IMR-90 (cell line): Measurements from ENCODE around the gene STARD4. TPM values are rescaled to one million over a fixed set of nuclear protein-coding genes. Genes with fewer than 3 reads are reported as not detected.

Source experiments
- ATAC-seq: fragments of 200-7000 bp; cut with Tn5 transposase; 2 replicates; pipeline ENCODE4 v1.9.1; 2020; ENCODE audit warnings: low read depth, mild to moderate bottlenecking, moderate library complexity
- BruUV-seq: library from RNA; stranded (reverse); fragments of 400-500 nt; replicated peaks from 2 replicates; lab custom pipeline; 2021; lab: Mats Ljungman, UMichigan
- CTCF ChIA-PET: fragments of 300-600 bp; formaldehyde crosslinking; extraction: SDS; loops from one replicate; lab custom pipeline; 2021; ENCODE audit warnings: antibody characterized with exemption; lab: Yijun Ruan, JAX
- POLR2A ChIA-PET: fragments of 300-600 bp; sonication (Branson Sonifier 250); formaldehyde crosslinking; loops from one replicate; lab custom pipeline; 2022; ENCODE audit warnings: antibody characterized with exemption; ENCODE audit not compliant: unreplicated experiment; lab: Charles Lee
- DNase-seq: peaks from one replicate; pipeline ENCODE4 v3.0.0; 2013
- H2AFZ ChIP-seq: replicated peaks from 2 replicates; pipeline ENCODE3; 2013; ENCODE audit warnings: low read length, mild to moderate bottlenecking; ENCODE audit not compliant: poor library complexity
- H2AK5ac ChIP-seq: 2 replicates; pipeline ENCODE4 v1.6.1; 2013; ENCODE audit warnings: low read depth, low read length, inconsistent platforms
- H2AK9ac ChIP-seq: replicated peaks from 2 replicates; pipeline ENCODE3; 2013; ENCODE audit warnings: mild to moderate bottlenecking, low read depth, low read length, moderate library complexity; ENCODE audit not compliant: poor library complexity
- H2BK120ac ChIP-seq: 2 replicates; pipeline ENCODE4 v1.6.1; 2013; ENCODE audit warnings: low read depth, low read length, inconsistent platforms
- H2BK15ac ChIP-seq: 3 replicates; pipeline ENCODE4 v1.6.1; 2013; ENCODE audit warnings: low read depth, low read length, inconsistent platforms
- H2BK20ac ChIP-seq: 2 replicates; pipeline ENCODE4 v1.6.1; 2013; ENCODE audit warnings: low read depth, mild to moderate bottlenecking, inconsistent platforms, low read length, moderate library complexity
- H2BK5ac ChIP-seq: 2 replicates; pipeline ENCODE4 v1.6.1; 2013; ENCODE audit warnings: mild to moderate bottlenecking, low read depth, low read length, inconsistent platforms; ENCODE audit not compliant: poor library complexity, severe bottlenecking
- H3K14ac ChIP-seq: replicated peaks from 2 replicates; pipeline ENCODE4 v1.6.1; 2013; ENCODE audit warnings: low read depth, low read length, inconsistent platforms
- H3K18ac ChIP-seq: 2 replicates; pipeline ENCODE4 v1.6.1; 2013; ENCODE audit warnings: low read depth, low read length, control low read depth
- H3K23ac ChIP-seq: 2 replicates; pipeline ENCODE4 v1.6.1; 2013; ENCODE audit warnings: low read depth, low read length, inconsistent platforms
- H3K27ac ChIP-seq: 2 replicates; pipeline ENCODE4 v1.5.1; 2013; ENCODE audit warnings: mild to moderate bottlenecking, control low read depth, low read length; ENCODE audit not compliant: insufficient read depth
- H3K27me3 ChIP-seq: 2 replicates; pipeline ENCODE4 v1.6.1; 2013; ENCODE audit warnings: low read length; ENCODE audit not compliant: control insufficient read depth, insufficient read depth
- H3K36me3 ChIP-seq: 2 replicates; pipeline ENCODE4 v1.6.1; 2013; ENCODE audit warnings: low read length, mixed read lengths; ENCODE audit not compliant: control insufficient read depth, insufficient read depth
- H3K4ac ChIP-seq: 2 replicates; pipeline ENCODE4 v1.6.1; 2013; ENCODE audit warnings: low read depth, low read length, inconsistent platforms
- H3K4me1 ChIP-seq: 2 replicates; pipeline ENCODE4 v1.6.1; 2013; ENCODE audit warnings: low read length, mixed read lengths; ENCODE audit not compliant: control insufficient read depth, insufficient read depth
- H3K4me2 ChIP-seq: 2 replicates; pipeline ENCODE4 v1.6.1; 2013; ENCODE audit warnings: low read depth, mild to moderate bottlenecking, control low read depth, low read length, moderate library complexity
- H3K4me3 ChIP-seq: 2 replicates; pipeline ENCODE4 v1.5.1; 2013; ENCODE audit warnings: low read depth, mild to moderate bottlenecking, control low read depth, low read length, moderate library complexity; ENCODE audit not compliant: insufficient read depth
- H3K56ac ChIP-seq: 2 replicates; pipeline ENCODE4 v1.6.1; 2013; ENCODE audit warnings: low read length, inconsistent platforms; ENCODE audit not compliant: insufficient read depth; ENCODE audit errors: extremely low read depth
- H3K79me1 ChIP-seq, 2 experiments: 2 replicates each; pipeline ENCODE4 v1.6.1; 2013; ENCODE audit warnings: low read length in 2 of 2, inconsistent platforms in 1 of 2, low read depth in 1 of 2
- H3K9ac ChIP-seq: 2 replicates; pipeline ENCODE4 v1.6.1; 2013; ENCODE audit warnings: low read depth, low read length, control low read depth
- H3K9me1 ChIP-seq: 2 replicates; pipeline ENCODE4 v1.6.1; 2013; ENCODE audit warnings: low read length, inconsistent platforms; ENCODE audit not compliant: insufficient read depth
- H3K9me3 ChIP-seq: 2 replicates; pipeline ENCODE4 v1.6.1; 2013; ENCODE audit warnings: low read length; ENCODE audit not compliant: control insufficient read depth, insufficient read depth
- H4K20me1 ChIP-seq: 2 replicates; pipeline ENCODE4 v1.6.1; 2013; ENCODE audit warnings: low read length, inconsistent platforms; ENCODE audit not compliant: insufficient read depth
- H4K5ac ChIP-seq: 2 replicates; pipeline ENCODE4 v1.6.1; 2013; ENCODE audit warnings: mild to moderate bottlenecking, low read depth, low read length, control low read depth
- H4K8ac ChIP-seq, 2 experiments: 2 replicates each; pipeline ENCODE4 v1.6.1; 2013; ENCODE audit warnings: low read depth in 2 of 2, low read length in 2 of 2, control low read depth in 1 of 2, inconsistent platforms in 1 of 2
- H4K91ac ChIP-seq: 2 replicates; pipeline ENCODE4 v1.6.1; 2013; ENCODE audit warnings: low read depth, low read length, inconsistent platforms; ENCODE audit not compliant: insufficient read depth
- BHLHE40 ChIP-seq: fragments of 150-350 bp; IDR thresholded peaks from 2 replicates; pipeline ENCODE4 v1.6.1; 2016; ENCODE audit warnings: mild to moderate bottlenecking, low read depth, low read length
- CEBPB ChIP-seq: IDR thresholded peaks from 2 replicates; pipeline ENCODE4 v1.6.1; 2012; ENCODE audit warnings: low read depth, low read length, improper control_type of control experiment
- CHD1 ChIP-seq: IDR thresholded peaks from 2 replicates; pipeline ENCODE4 v1.6.1; 2012; ENCODE audit warnings: low read depth, low read length, improper control_type of control experiment
- MAFK ChIP-seq: IDR thresholded peaks from 2 replicates; pipeline ENCODE4 v1.6.1; 2012; ENCODE audit warnings: low read depth, low read length, improper control_type of control experiment
- MAZ ChIP-seq: IDR thresholded peaks from 2 replicates; pipeline ENCODE4 v1.6.1; 2012; ENCODE audit warnings: low read depth, mild to moderate bottlenecking, low read length, improper control_type of control experiment, moderate library complexity, borderline replicate concordance
- MXI1 ChIP-seq: IDR thresholded peaks from 2 replicates; pipeline ENCODE4 v1.6.1; 2012; ENCODE audit warnings: low read depth, mild to moderate bottlenecking, low read length, moderate library complexity, borderline replicate concordance
- NFE2L2 ChIP-seq: fragments of 150-350 bp; IDR thresholded peaks from 2 replicates; pipeline ENCODE4 v1.6.1; 2016; ENCODE audit warnings: low read depth, mild to moderate bottlenecking, low read length
- POLR2A ChIP-seq: IDR thresholded peaks from 2 replicates; pipeline ENCODE4 v1.6.1; 2012; ENCODE audit warnings: mild to moderate bottlenecking, low read depth, low read length
- RAD21 ChIP-seq: IDR thresholded peaks from 2 replicates; pipeline ENCODE4 v1.6.1; 2012; ENCODE audit warnings: low read length, improper control_type of control experiment
- RCOR1 ChIP-seq: IDR thresholded peaks from 2 replicates; pipeline ENCODE4 v1.6.1; 2012; ENCODE audit warnings: mild to moderate bottlenecking, low read length, improper control_type of control experiment; ENCODE audit not compliant: insufficient replicate concordance
- RFX5 ChIP-seq: IDR thresholded peaks from 2 replicates; pipeline ENCODE4 v1.8.0; 2012; ENCODE audit warnings: low read depth, mild to moderate bottlenecking, low read length, moderate library complexity
- SMC3 ChIP-seq: fragments of 150-350 bp; IDR thresholded peaks from 2 replicates; pipeline ENCODE4 v1.6.1; 2016; ENCODE audit warnings: low read depth, mild to moderate bottlenecking, antibody characterized with exemption, low read length, moderate library complexity
- WGBS, 2 experiments: methylation state at CpG; one replicate each; pipeline versions ENCODE4 v1.1.5 to v1.1.7; 2013; ENCODE audit warnings: missing lambda C conversion rate in 2 of 2; ENCODE audit not compliant: insufficient read length in 1 of 2; ENCODE audit errors: extremely low coverage in 2 of 2; 5-methylcytosine and 5-hydroxymethylcytosine counted together
- dilution Hi-C: fragments of 300-500 bp; cut with HindIII; formaldehyde crosslinking; loops from one replicate; pipeline ENCODE4 v1.14.3; 2018; ENCODE audit warnings: low sequenced_read_pairs; ENCODE audit not compliant: unreplicated experiment
- in situ Hi-C: fragments of 300-500 bp; cut with MboI; formaldehyde crosslinking; loops from 3 replicates; pipeline ENCODE4 v1.14.3; 2019; ENCODE audit warnings: low sequenced_read_pairs, inconsistent platforms, mixed read lengths
- intact Hi-C: fragments of 100-400 bp; cut with micrococcal nuclease; formaldehyde crosslinking; loops from 2 replicates; pipeline ENCODE4 v1.10.0; 2022
- polyA plus RNA-seq, 3 experiments: library from polyadenylated mRNA; depleted of rRNA; stranded (reverse); fragments of >200 nt; gene quantifications; 2 replicates each; pipeline ENCODE4 v1.2.3, GENCODE V29; 2012; ENCODE audit warnings: low replicate concordance in 1 of 3
- total RNA-seq: library from RNA; depleted of rRNA; stranded (reverse); fragments of >200 nt; gene quantifications from 2 replicates; pipeline ENCODE4 v1.2.3, GENCODE V29; 2012
- TF ChIP-seq, protein P1 (sequence below): fragments of 150-350 bp; IDR thresholded peaks from 2 replicates; pipeline ENCODE4 v1.6.1; 2017; ENCODE audit warnings: mild to moderate bottlenecking, antibody characterized with exemption, low read length, low read depth
- TF ChIP-seq, protein P2 (sequence below): conservative IDR thresholded peaks from 2 replicates; pipeline ENCODE4 v1.5.1; 2012; ENCODE audit warnings: mild to moderate bottlenecking, low read depth, low read length, improper control_type of control experiment

Gene STARD4
- total and polyA plus RNA-seq, 2 of the 4 experiments (the other 2 are of a cell fraction) = 21.5 to 30.3 TPM

DNA sequence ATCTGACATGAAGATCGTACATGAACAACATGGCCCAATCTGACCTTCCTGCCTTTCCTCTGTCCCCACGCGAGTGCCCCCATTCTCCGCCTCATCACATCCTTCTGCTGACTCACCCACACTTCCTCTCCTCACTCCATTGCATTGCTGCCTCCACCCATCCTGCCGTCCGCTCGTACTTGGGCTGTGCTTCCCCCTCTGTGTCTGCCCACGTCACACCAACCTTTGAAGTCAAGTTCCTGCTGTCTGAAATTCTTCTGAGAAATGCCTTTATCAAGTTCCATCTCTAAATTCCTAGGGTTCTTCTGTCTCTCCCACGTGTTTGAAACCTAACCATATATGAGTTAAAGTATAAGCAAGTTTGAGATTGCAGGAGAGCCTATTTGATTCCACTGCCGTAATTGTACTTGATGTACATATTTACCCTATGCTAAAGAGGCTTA is 18.0 kb upstream of the STARD4 start:
- H4K8ac ChIP-seq = no peak overlapping the region
- peaks cover 1% of the 10 kb centered on the region; the same call in 1 of the 2 replicates for H3K4me1 ChIP-seq
- 65% methylated on average over 4 of the region's 10 CpGs; no CpG with 5 or more reads in 1 of the 2 experiments for WGBS, 2 experiments
- peak overlapping the region; percentile 84 for H2AFZ ChIP-seq
- H3K9me1 ChIP-seq = peaks cover 3% of the 10 kb centered on the region; the same call in 1 of the 2 replicates
- no peak overlapping the region for H4K5ac ChIP-seq
- no peaks in the 10 kb centered on the region for H3K9me3 ChIP-seq
- dilution Hi-C loops (no loop called here), in situ Hi-C loops (no loop called here), intact Hi-C loops (loop anchor here (5.0 kb wide), 1 partner anchor 617 kb away; no protein-coding TSS in a partner anchor)
- no peaks in the 10 kb centered on the region for H3K27me3 ChIP-seq
- DNase-seq (peak; percentile 41), ATAC-seq (no peak)
- H4K20me1 ChIP-seq = no peaks in the 10 kb centered on the region
- H3K79me1 ChIP-seq = no peaks in the 10 kb centered on the region
- H3K36me3 ChIP-seq = no peaks in the 10 kb centered on the region
- H2AK9ac ChIP-seq = peak overlapping the region; percentile 69
- TF ChIP-seq, protein P1, sequence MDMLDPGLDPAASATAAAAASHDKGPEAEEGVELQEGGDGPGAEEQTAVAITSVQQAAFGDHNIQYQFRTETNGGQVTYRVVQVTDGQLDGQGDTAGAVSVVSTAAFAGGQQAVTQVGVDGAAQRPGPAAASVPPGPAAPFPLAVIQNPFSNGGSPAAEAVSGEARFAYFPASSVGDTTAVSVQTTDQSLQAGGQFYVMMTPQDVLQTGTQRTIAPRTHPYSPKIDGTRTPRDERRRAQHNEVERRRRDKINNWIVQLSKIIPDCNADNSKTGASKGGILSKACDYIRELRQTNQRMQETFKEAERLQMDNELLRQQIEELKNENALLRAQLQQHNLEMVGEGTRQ = no peak
- TF ChIP-seq MAZ (no peak), BHLHE40 (no peak), NFE2L2 (no peak), POLR2A (no peak), CHD1 (no peak), SMC3 (no peak), RCOR1 (no peak), RAD21 (no peak), MAFK (no peak), RFX5 (no peak), CEBPB (no peak), MXI1 (no peak)
- TF ChIP-seq, protein P2, sequence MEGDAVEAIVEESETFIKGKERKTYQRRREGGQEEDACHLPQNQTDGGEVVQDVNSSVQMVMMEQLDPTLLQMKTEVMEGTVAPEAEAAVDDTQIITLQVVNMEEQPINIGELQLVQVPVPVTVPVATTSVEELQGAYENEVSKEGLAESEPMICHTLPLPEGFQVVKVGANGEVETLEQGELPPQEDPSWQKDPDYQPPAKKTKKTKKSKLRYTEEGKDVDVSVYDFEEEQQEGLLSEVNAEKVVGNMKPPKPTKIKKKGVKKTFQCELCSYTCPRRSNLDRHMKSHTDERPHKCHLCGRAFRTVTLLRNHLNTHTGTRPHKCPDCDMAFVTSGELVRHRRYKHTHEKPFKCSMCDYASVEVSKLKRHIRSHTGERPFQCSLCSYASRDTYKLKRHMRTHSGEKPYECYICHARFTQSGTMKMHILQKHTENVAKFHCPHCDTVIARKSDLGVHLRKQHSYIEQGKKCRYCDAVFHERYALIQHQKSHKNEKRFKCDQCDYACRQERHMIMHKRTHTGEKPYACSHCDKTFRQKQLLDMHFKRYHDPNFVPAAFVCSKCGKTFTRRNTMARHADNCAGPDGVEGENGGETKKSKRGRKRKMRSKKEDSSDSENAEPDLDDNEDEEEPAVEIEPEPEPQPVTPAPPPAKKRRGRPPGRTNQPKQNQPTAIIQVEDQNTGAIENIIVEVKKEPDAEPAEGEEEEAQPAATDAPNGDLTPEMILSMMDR = no peak
- H3K14ac ChIP-seq = peak overlapping the region; percentile 13; the same call in 1 of the 2 replicates
- no peak overlapping the region for H3K4me3 ChIP-seq
- no peak overlapping the region for H3K4me2 ChIP-seq
- H3K23ac ChIP-seq = no peak overlapping the region
- H2AK5ac ChIP-seq = peak overlapping the region; percentile 35; the same call in 1 of the 2 replicates
- H3K56ac ChIP-seq = no peak overlapping the region
- ChIA-PET POLR2A (no interaction called here), CTCF (no interaction called here)
- no peak overlapping the region for H4K91ac ChIP-seq
- H3K18ac ChIP-seq = no peak overlapping the region
- H2BK15ac ChIP-seq = no peak overlapping the region; the same call in 2 of the 3 replicates
- no TSS peak for BruUV-seq
- H3K4ac ChIP-seq = no peak overlapping the region
- no peak overlapping the region for H2BK5ac ChIP-seq
- H3K9ac ChIP-seq = no peak overlapping the region
- H3K27ac ChIP-seq = no peak overlapping the region
- no peak overlapping the region for H2BK120ac ChIP-seq
- H2BK20ac ChIP-seq = no peak overlapping the region
